SH-SY5Y (cell line): ENCODE measurements around the gene TMEM150C.

ENCODE experiments used
- GATA2 ChIP-seq: IDR thresholded peaks from 2 replicates; pipeline ENCODE4 v1.6.1; 2011; ENCODE audit warnings: mild to moderate bottlenecking, low read depth, low read length
- GATA3 ChIP-seq: IDR thresholded peaks from 2 replicates; pipeline ENCODE4 v1.6.1; 2011; ENCODE audit warnings: low read depth, mild to moderate bottlenecking, low read length, moderate library complexity

DNA sequence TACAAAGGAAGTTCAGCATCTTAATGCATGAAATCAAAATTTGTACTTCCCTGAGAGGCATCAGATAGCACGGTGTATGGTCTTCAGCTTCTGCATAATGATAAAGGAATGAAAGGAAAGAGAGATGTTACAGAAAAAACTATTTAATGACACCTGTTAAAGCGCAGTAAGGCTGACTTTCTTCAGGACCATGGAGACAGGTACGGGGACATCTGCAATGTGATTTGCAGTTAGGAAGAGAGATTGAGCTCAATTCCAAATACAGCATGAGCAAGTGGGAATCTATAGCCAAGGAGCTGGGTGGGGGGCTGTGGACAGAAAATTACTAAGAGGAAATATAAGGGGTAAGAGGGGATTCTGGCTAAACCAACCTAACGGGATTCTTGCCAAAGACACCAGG lies 39.3 kb downstream of the TMEM150C start:
- no peak for TF ChIP-seq GATA3
- TF ChIP-seq GATA2: no peak
